NOMO-1 treated with dmso at 0.1 percent for 144 hours (cell line): ENCODE data around the gene THSD7B.

Experiments used
- DNase-seq: peaks from one replicate; lab custom pipeline; 2025; ENCODE audit not compliant: unreplicated experiment; lab: John Stamatoyannopoulos, UW

THSD7B gene

GRCh38 chr2:137138263-137138662, 372.9 kb downstream of the THSD7B start:
- no peak for DNase-seq

GRCh38 chr2:137151731-137152130, 386.4 kb downstream of the THSD7B start:
- no peak for DNase-seq

DNA sequence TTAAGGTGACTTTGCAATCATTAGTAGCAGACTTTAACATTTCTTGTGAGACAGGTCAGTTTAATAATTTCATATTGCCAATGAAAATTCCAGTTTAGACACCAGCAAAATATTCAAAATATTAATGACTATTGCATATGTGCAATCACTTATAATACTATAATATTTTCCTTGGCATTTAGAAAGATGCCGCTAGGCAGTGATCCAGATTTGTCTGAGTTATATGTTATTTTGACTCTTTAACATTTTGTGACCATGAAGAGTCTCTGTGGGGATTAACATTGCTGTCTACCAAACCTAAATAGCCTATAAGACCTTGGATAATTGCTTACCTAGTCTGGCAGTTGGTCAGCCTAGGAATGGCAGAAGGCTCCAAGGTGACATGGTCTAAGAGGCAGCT, 389.6 kb downstream of the THSD7B start:
- DNase-seq: no peak

DNA sequence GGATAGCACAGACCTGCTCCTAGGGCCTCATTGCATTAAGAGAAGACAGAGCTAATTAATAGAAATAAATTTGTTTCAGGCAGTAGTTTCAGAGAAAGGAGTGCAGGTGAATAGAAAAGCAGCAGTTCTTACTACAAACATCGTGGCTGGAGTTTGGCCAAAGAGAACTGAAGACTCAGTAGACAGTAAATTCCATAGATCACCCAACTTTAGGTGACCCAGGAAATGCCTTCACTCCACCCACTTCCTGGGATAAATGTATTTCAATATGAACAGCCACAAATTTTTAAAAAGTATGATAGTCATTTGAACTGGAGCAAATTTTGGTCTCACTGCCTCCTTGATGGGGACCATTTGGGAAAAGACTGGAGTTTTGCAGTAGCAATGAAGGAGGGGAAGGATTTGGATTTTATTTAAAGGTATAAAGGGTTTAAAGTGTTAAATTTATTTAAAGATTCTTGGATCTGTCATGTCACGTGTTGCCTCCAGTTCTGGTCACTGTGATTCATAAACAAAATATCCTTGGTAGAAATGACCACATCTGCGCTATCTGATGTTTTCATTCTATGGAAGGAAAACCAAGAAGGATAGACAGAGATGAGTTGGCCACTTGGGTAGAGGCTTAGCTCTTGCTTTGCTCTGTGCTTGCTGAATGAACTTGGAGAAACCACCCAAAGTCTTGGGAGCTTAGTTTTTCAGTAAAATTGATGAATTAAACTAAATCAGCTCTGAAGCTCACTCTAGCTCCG, 390.2 kb downstream of the THSD7B start:
- DNase-seq: no peak

DNA sequence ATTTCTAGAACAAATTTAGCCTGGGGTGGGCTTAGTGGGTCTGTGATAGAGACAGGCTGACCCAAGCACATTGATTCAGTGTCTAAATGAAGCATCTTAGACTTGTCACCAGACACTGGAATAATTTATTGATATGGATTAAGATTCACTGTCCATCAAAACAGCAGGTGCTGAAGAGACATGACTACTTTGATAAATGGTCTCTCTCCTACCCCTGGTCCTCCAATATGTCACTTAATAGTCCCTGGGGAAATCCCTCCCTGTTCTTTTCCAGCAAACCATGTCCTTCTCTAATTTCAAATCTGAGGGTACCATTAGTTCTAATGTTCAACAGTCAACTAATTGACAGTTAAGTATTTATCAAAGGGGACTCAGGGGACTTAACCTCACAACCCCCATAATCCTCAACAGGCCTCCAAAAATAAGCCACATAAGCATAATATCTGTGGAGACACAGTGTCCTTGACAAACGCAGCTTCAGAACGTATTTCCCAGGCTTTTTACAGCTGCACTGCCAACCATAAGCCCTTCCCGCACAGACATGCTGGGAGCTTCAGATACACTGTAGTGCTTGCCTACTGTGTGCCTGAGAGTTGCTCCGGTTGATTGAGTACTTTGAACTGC, 391.0 kb downstream of the THSD7B start:
- no peak for DNase-seq

GRCh38 chr2:137157851-137158250, 392.5 kb downstream of the THSD7B start:
- DNase-seq: no peak

- no peak for DNase-seq
Measured at GRCh38 chr2:137161250-137161649, 395.9 kb downstream of the THSD7B start.

DNA sequence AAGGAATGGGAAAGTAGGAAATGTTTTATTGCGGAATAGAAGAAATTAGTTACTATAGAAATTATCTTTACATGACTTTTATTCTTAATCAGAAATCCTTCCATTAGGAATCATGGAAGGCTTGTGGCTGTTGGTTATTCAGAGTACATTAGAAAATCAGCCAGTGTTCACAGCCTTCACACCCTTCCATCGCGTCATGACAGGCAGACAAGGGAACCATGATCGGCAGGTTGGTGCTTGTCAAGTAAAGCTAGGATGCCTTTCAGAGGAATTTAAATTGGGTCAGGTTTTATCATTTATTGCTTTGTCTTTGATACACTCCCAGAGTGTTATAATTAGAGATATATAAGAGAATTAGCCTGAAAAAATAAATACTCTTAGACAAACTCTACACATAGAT, 400.6 kb downstream of the THSD7B start:
- DNase-seq: no peak

DNA sequence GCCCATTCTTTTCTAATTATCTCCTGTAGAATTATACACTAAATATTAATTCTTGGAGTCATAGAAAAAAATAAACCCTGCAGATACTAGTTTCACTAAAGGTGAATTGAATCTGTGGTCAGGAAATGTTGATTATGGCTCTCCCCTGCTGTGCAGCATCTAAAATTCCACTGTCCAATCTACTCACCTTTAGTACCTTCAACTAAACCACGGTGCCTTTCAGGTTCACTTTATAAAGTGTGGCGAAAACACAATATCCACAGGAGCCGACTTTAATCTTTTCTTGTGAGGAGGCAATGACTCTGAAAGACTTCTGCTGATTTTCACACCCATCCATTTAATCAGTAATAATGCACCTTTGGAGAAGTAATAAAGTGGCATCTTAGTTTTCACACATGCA, 402.3 kb downstream of the THSD7B start:
- DNase-seq: no peak

DNA sequence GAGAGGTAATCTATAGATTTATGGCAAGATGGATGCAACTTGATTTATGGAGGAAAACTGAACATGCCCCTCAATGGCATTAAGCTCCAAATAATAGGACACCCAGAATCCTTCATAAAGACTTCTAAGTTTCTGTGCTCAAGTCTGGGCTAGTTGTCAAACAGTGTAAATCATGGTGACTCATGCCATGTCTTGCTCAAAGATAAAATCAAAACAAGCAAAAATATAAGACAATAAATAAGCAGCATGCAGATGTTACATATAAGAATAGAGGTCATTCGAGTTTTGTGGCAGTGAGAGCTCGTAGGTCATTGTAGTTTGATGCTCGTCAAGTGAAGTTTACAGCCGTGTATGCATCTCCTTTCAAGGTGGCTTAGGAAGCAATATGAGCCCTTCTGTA, 403.2 kb downstream of the THSD7B start:
- DNase-seq: no peak

GRCh38 chr2:137172162-137172561, 406.8 kb downstream of the THSD7B start:
- DNase-seq: no peak

DNA sequence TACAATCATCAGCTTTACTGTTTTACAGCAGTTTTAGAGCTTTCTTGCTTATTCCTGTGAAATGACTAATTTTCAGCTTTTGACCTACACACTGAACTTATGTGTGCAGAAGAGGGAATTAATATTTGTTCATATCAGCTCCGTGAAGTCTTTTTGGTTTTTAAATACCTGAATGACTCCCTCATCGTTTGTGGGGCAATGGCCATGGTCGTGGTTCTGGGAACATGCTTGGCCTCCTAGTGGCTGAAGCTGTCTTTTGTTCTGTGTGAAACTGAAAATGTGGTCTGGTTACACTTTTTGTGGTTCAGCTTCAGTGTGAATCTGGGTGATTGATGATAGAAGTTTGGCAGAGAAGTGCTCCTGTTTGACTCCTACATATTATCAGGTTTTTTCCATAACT, 408.1 kb downstream of the THSD7B start:
- DNase-seq: no peak

- no peak for DNase-seq
Measured at GRCh38 chr2:137175246-137175645, 409.9 kb downstream of the THSD7B start.

GRCh38 chr2:137178951-137179377, 413.6 kb downstream of the THSD7B start:
- peak; percentile 76 for DNase-seq

GRCh38 chr2:137179542-137179941, 414.2 kb downstream of the THSD7B start:
- DNase-seq: no peak

- DNase-seq: no peak
Measured at GRCh38 chr2:137180012-137180411, 414.7 kb downstream of the THSD7B start.

GRCh38 chr2:137181370-137181769, 416.0 kb downstream of the THSD7B start:
- DNase-seq: no peak

DNA sequence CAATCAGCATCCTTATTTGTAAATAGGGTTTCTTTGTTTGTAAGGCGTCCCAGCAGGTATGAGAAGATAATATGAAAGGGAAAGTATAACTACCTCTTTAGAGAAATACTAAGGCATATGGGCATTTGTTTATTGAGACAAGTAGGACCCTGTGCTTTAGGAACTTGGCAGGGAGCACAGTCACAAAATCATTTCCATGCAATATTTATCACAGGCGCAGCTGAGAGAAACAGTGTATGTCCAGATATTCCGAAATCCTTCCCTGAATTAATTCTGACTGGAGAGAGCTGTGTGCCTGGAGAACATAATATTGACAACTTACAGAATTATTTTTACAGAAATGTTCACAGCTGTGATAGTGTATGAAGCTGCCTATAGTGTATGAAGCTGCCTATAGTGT, 416.7 kb downstream of the THSD7B start:
- DNase-seq: no peak

- no peak for DNase-seq
Measured at GRCh38 chr2:137183206-137183898, 418.0 kb downstream of the THSD7B start.

DNA sequence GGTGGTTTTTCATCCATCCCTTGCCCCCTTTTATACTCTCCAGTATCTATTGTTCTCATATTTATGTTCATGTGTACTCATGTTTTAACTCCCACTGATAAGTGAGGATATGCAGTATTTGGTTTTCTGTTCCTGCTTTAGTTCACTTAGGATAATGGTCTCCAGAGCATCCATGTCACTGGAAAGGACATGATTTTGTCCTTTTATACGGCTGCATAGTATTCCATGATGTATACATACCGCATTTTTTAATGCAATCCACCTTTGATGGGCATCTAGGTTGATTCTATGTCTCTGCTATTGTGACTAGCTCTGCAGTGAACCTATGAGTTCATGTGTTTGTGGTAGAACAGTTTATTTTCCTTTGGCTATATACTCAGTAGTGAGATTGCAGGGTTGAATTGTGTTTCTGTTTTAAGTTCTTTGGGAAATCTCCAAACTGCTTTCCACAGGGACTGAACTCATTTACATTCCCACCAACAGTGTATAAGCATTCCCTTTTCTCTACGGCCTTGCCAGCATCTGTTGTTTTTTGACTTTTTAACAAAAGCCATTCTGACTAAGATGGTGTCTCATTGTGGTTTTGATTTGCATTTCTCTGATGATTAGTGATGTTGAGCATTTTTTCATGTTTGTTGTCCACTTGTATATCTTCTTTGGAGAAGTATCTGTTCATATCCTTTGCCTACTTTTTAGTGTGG, 420.2 kb downstream of the THSD7B start:
- no peak for DNase-seq

DNA sequence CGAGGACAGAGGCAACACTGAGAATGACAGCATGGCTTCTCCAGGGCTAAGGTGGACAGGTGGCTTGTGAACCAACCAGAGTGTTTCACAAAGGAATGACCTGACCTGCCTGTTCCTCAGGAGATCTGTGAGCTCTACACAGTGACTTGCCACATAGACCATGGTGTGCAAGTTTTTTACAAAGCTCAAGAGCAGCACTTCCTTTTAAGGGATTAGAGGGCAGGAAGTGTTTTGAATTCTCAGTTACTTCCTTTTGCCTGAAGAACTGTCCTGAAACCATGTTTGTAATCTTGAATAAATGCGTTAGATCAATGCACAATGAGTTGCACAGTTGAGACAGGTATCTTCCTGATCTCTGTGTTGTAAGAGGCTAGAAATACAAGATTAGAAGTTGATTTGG, 421.9 kb downstream of the THSD7B start:
- DNase-seq: no peak
